HepG2 (cell line): Measurements from ENCODE around the gene SMAD7. TPM values are rescaled to one million over a fixed set of nuclear protein-coding genes. Genes with fewer than 3 reads are reported as not detected.

Source experiments
- CEBPG ChIP-seq: IDR thresholded peaks from 2 replicates; pipeline ENCODE4 v1.6.1; 2016
- HNRNPH1 ChIP-seq: fragments of 200-400 bp; formaldehyde crosslinking; optimal IDR thresholded peaks from 2 replicates; pipeline ENCODE3; 2017; ENCODE audit warnings: mild to moderate bottlenecking, low read depth, low read length
- ISX ChIP-seq: sonication (generic); formaldehyde crosslinking; conservative IDR thresholded peaks from 2 replicates; pipeline ENCODE4 v1.5.0; 2020; ENCODE audit warnings: missing genetic modification reagents
- KAT2B ChIP-seq: fragments of 150-350 bp; IDR thresholded peaks from 2 replicates; pipeline ENCODE4 v1.6.1; 2014; ENCODE audit warnings: low read depth, low read length, borderline replicate concordance
- KAT7 ChIP-seq: IDR thresholded peaks from 2 replicates; pipeline ENCODE4 v1.6.1; 2018; ENCODE audit warnings: borderline replicate concordance, missing compliant biosample characterization
- MED1 ChIP-seq: sonication (generic); formaldehyde crosslinking; IDR thresholded peaks from 2 replicates; pipeline ENCODE4 v1.4.0; 2020; ENCODE audit warnings: missing genetic modification reagents
- MEF2D ChIP-seq: sonication (generic); formaldehyde crosslinking; IDR thresholded peaks from 2 replicates; pipeline ENCODE4 v1.5.1; 2020; ENCODE audit warnings: mild to moderate bottlenecking, missing genetic modification reagents
- NFE2 ChIP-seq: sonication (generic); formaldehyde crosslinking; IDR thresholded peaks from 2 replicates; pipeline ENCODE4 v1.4.0; 2020; ENCODE audit warnings: missing genetic modification reagents
- NPAS2 ChIP-seq: sonication (generic); formaldehyde crosslinking; IDR thresholded peaks from 2 replicates; pipeline ENCODE4 v1.8.0; 2022; ENCODE audit warnings: mild to moderate bottlenecking, missing genetic modification reagents, borderline replicate concordance
- PCBP2 ChIP-seq: fragments of 200-400 bp; formaldehyde crosslinking; optimal IDR thresholded peaks from 2 replicates; pipeline ENCODE3; 2018; ENCODE audit warnings: low read length, low read depth; ENCODE audit not compliant: poor library complexity, severe bottlenecking
- POLR2AphosphoS5 ChIP-seq: IDR thresholded peaks from 2 replicates; pipeline ENCODE4 v1.6.1; 2012; ENCODE audit warnings: low read depth, low read length
- RELA ChIP-seq: sonication (generic); formaldehyde crosslinking; IDR thresholded peaks from 2 replicates; pipeline ENCODE4 v1.4.0; 2020; ENCODE audit warnings: missing genetic modification reagents
- SALL2 ChIP-seq: sonication (generic); formaldehyde crosslinking; IDR thresholded peaks from 2 replicates; pipeline ENCODE4 v1.8.1; 2023; ENCODE audit warnings: mild to moderate bottlenecking, missing genetic modification reagents, inconsistent platforms
- SIX4 ChIP-seq: sonication (generic); formaldehyde crosslinking; IDR thresholded peaks from 2 replicates; pipeline ENCODE4 v1.4.0; 2020; ENCODE audit warnings: missing genetic modification reagents
- SNRNP70 ChIP-seq: fragments of 200-400 bp; formaldehyde crosslinking; IDR thresholded peaks from 2 replicates; pipeline ENCODE4 v1.6.1; 2017; ENCODE audit warnings: mild to moderate bottlenecking, low read depth, low read length, moderate library complexity
- STAT5B ChIP-seq: sonication (generic); formaldehyde crosslinking; IDR thresholded peaks from 2 replicates; pipeline ENCODE4 v1.4.0; 2020; ENCODE audit warnings: missing genetic modification reagents
- ZFAT ChIP-seq: sonication (generic); formaldehyde crosslinking; conservative IDR thresholded peaks from 2 replicates; pipeline ENCODE4 v1.8.1; 2023; ENCODE audit warnings: missing genetic modification reagents, inconsistent platforms
- ZFP90 ChIP-seq: sonication (generic); formaldehyde crosslinking; IDR thresholded peaks from 2 replicates; pipeline ENCODE4 v1.8.0; 2022; ENCODE audit warnings: missing genetic modification reagents, mild to moderate bottlenecking, inconsistent platforms, borderline replicate concordance
- ZFY ChIP-seq: sonication (generic); formaldehyde crosslinking; IDR thresholded peaks from 2 replicates; pipeline ENCODE4 v1.4.0; 2020; ENCODE audit warnings: missing genetic modification reagents
- ZNF121 ChIP-seq: sonication (generic); formaldehyde crosslinking; IDR thresholded peaks from 2 replicates; pipeline ENCODE4 v1.5.0; 2020; ENCODE audit warnings: mild to moderate bottlenecking, missing genetic modification reagents
- ZNF44 ChIP-seq: sonication (generic); formaldehyde crosslinking; IDR thresholded peaks from 2 replicates; pipeline ENCODE4 v1.5.1; 2020; ENCODE audit warnings: mild to moderate bottlenecking, missing genetic modification reagents
- ZNF570 ChIP-seq: sonication (generic); formaldehyde crosslinking; IDR thresholded peaks from 2 replicates; pipeline ENCODE4 v1.4.0; 2020; ENCODE audit warnings: mild to moderate bottlenecking, missing genetic modification reagents, borderline replicate concordance
- ZNF572 ChIP-seq: sonication (generic); formaldehyde crosslinking; IDR thresholded peaks from 2 replicates; pipeline ENCODE4 v1.5.1; 2020; ENCODE audit warnings: mild to moderate bottlenecking, missing genetic modification reagents
- ZNF773 ChIP-seq: sonication (generic); formaldehyde crosslinking; IDR thresholded peaks from 2 replicates; pipeline ENCODE4 v1.4.0; 2020; ENCODE audit warnings: missing genetic modification reagents, borderline replicate concordance
- ZSCAN22 ChIP-seq: sonication (generic); formaldehyde crosslinking; IDR thresholded peaks from 2 replicates; pipeline ENCODE4 v1.4.0; 2020; ENCODE audit warnings: mild to moderate bottlenecking, missing genetic modification reagents
- polyA plus RNA-seq, 8 experiments: library from polyadenylated mRNA; depleted of rRNA in 3 of 8; stranded (reverse) in 7 of 8; unstranded in 1 of 8; fragments of >200 nt; fragmentation: Illumina TruSeq in 4 of 8; extraction: Trizol in 4 of 8; gene quantifications; 2 replicates each; pipeline versions ENCODE4 v1.2.1 to v1.2.3, GENCODE V29; 2011 to 2016; ENCODE audit warnings: low read depth in 4 of 8, missing spikeins in 1 of 8, mixed read lengths in 1 of 8; ENCODE audit not compliant: insufficient read depth in 1 of 8
- total RNA-seq, 5 experiments: library from RNA; depleted of rRNA; stranded (reverse); fragments of >200 nt; fragmentation: Illumina TruSeq; extraction: Trizol; gene quantifications; 2 replicates each; pipeline ENCODE4 v1.2.3, GENCODE V29; 2016; ENCODE audit warnings: low read depth in 1 of 5
- TF ChIP-seq, protein P1 (sequence below): sonication (generic); formaldehyde crosslinking; conservative IDR thresholded peaks from 2 replicates; pipeline ENCODE4 v1.4.0; 2020; ENCODE audit warnings: missing genetic modification reagents
- TF ChIP-seq, protein P2 (sequence below): sonication (generic); formaldehyde crosslinking; IDR thresholded peaks from 2 replicates; pipeline ENCODE4 v1.8.1; 2023; ENCODE audit warnings: mild to moderate bottlenecking, inconsistent platforms, moderate library complexity, missing genetic modification reagents, borderline replicate concordance
- TF ChIP-seq, protein P3 (sequence below): sonication (generic); formaldehyde crosslinking; IDR thresholded peaks from 2 replicates; pipeline ENCODE4 v1.5.0; 2020; ENCODE audit warnings: missing genetic modification reagents, mild to moderate bottlenecking, borderline replicate concordance
- TF ChIP-seq, protein P4 (sequence below): sonication (generic); formaldehyde crosslinking; IDR thresholded peaks from 2 replicates; pipeline ENCODE4 v1.5.1; 2020; ENCODE audit warnings: missing genetic modification reagents, mild to moderate bottlenecking, borderline replicate concordance

Gene SMAD7
- total and polyA plus RNA-seq, 2 of the 13 experiments (the other 11 are each of a cell fraction or from before 2014, with no cell fraction given): 17.4 to 24.7 TPM

DNA sequence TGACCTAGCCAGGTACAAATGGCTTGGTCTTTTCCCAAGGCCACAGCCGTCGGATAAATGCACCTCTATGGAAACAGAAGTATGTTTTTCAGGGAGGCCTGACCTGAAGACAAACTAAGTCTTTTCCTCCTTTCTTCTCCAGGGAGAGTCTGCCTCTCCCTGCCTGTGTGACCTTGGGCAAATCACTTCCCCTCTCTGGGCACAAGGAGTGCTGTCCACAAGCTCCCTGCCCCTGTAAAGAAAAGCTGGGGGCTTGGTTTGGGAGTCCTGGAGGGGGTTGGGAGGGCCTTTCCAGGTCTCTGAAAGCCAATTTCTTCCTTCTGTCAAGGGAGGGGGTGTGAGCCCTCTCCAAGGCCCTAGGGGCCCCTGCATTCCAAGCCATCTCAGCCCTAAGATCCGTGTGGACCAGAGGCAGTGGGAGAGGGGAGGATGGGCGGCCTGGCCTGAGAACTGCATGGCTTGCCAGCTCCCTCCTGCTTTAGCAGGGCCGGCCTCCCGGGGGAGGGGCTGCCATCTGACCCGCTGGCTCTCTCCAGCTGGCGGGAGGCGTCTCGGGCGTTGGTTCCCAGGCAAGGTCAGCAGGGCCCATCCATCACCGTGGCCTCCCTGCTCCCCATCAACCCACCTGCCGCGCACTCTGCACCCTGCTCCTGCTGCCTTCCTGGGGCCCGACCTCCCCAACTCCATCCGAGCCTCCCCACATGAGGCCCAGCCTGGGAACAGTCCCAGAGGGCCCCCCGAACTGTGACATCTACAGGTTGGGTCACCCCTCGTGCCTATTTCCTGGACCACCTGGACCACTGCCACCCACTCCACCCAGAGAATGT, 61.4 kb downstream of the SMAD7 start (continued):
- no peak for TF ChIP-seq SALL2
- no peak for TF ChIP-seq ISX (CRISPR knock-in tag)
- no peak for TF ChIP-seq HNRNPH1
- TF ChIP-seq ZSCAN22 (CRISPR knock-in tag): peak; percentile 82; the same call in 1 of the 2 replicates
- TF ChIP-seq ZNF44 (CRISPR knock-in tag): no peak
- TF ChIP-seq, protein P1, sequence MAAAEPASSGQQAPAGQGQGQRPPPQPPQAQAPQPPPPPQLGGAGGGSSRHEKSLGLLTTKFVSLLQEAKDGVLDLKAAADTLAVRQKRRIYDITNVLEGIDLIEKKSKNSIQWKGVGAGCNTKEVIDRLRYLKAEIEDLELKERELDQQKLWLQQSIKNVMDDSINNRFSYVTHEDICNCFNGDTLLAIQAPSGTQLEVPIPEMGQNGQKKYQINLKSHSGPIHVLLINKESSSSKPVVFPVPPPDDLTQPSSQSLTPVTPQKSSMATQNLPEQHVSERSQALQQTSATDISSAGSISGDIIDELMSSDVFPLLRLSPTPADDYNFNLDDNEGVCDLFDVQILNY (CRISPR knock-in tag): no peak
- no peak for TF ChIP-seq MED1
- TF ChIP-seq STAT5B (CRISPR knock-in tag): no peak
- no peak for TF ChIP-seq KAT7 (CRISPR knock-in tag)
- TF ChIP-seq SIX4 (CRISPR knock-in tag): no peak
- TF ChIP-seq KAT2B: no peak
- no peak for TF ChIP-seq PCBP2
- TF ChIP-seq ZNF570 (CRISPR knock-in tag): no peak
- no peak for TF ChIP-seq POLR2AphosphoS5
- TF ChIP-seq RELA (CRISPR knock-in tag): no peak
- no peak for TF ChIP-seq ZNF572 (CRISPR knock-in tag)
- TF ChIP-seq, protein P2, sequence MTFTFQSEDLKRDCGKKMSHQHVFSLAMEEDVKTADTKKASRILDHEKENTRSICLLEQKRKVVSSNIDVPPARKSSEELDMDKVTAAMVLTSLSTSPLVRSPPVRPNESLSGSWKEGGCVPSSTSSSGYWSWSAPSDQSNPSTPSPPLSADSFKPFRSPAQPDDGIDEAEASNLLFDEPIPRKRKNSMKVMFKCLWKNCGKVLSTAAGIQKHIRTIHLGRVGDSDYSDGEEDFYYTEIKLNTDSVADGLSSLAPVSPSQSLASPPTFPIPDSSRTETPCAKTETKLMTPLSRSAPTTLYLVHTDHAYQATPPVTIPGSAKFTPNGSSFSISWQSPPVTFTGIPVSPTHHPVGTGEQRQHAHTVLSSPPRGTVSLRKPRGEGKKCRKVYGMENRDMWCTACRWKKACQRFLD: no peak
- TF ChIP-seq ZNF773 (CRISPR knock-in tag): no peak
- no peak for TF ChIP-seq MEF2D (CRISPR knock-in tag)
- no peak for TF ChIP-seq ZNF121 (CRISPR knock-in tag)
- no peak for TF ChIP-seq CEBPG (CRISPR knock-in tag)
- TF ChIP-seq NFE2: no peak
- TF ChIP-seq ZFY (CRISPR knock-in tag): peak; percentile 30; the same call in 1 of the 2 replicates
- no peak for TF ChIP-seq SNRNP70
- TF ChIP-seq, protein P3, sequence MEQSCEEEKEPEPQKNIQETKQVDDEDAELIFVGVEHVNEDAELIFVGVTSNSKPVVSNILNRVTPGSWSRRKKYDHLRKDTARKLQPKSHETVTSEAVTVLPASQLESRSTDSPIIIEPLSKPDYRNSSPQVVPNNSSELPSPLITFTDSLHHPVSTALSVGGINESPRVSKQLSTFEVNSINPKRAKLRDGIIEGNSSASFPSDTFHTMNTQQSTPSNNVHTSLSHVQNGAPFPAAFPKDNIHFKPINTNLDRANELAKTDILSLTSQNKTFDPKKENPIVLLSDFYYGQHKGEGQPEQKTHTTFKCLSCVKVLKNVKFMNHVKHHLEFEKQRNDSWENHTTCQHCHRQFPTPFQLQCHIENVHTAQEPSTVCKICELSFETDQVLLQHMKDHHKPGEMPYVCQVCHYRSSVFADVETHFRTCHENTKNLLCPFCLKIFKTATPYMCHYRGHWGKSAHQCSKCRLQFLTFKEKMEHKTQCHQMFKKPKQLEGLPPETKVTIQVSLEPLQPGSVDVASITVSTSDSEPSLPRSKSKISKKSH (CRISPR knock-in tag): 0 out of 2 replicates have a peak, but pooled peaks have one; percentile 23
- no peak for TF ChIP-seq NPAS2 (CRISPR knock-in tag)
- no peak for TF ChIP-seq ZFP90 (CRISPR knock-in tag)
- TF ChIP-seq, protein P4, sequence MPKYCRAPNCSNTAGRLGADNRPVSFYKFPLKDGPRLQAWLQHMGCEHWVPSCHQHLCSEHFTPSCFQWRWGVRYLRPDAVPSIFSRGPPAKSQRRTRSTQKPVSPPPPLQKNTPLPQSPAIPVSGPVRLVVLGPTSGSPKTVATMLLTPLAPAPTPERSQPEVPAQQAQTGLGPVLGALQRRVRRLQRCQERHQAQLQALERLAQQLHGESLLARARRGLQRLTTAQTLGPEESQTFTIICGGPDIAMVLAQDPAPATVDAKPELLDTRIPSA (CRISPR knock-in tag): no peak
- no peak for TF ChIP-seq ZFAT (CRISPR knock-in tag)
